Caki2 (cell line): ENCODE measurements around the gene GMPPB. TPM values are rescaled to one million over a fixed set of nuclear protein-coding genes. Genes with fewer than 3 reads are reported as not detected.
A peak's percentile ranks its signal among the peaks of the same experiment; 100 is the strongest.

Source experiments
- DNase-seq: peaks from one replicate; pipeline ENCODE4 v3.0.0-alpha.2; 2015; ENCODE audit warnings: low read depth
- in situ Hi-C: cut with HindIII; loops from 2 replicates; pipeline ENCODE4 v1.10.0; 2016; ENCODE audit warnings: low sequenced_read_pairs, low pct_unique_long_range_greater_than_20kb, mixed read lengths
- total RNA-seq: library from RNA; depleted of rRNA; stranded (reverse); fragments of >200 nt; shearing (Covaris generic); gene quantifications from 2 replicates; pipeline ENCODE4 v1.2.3, GENCODE V29; 2014; ENCODE audit warnings: low replicate concordance

GMPPB gene
- total RNA-seq, 1 experiment from 2014 or later = 35.9 TPM

- DNase-seq = no peak
- in situ Hi-C loops = no loop called here
These were observed 11.0 kb upstream of the GMPPB start for GRCh38 chr3:49734752-49735151.

DNA sequence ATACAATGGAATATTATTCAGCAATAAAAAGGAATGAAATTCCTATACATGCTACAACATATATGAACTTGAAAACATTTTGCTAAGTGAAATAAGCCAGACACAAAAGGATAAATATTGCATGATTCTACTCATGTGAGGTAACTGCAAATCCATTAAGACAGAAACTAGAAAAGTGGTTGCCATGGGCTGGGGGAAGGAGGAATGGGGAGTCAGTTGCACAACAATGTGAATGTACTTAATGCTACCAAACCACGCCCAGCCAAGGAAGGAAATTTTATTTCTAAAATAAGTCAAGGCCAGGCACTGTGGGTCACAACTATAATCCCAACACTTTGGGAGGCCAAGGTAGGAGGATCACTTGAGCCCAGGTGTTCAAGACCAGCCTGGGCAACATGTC is 9.8 kb upstream of the GMPPB start:
- in situ Hi-C loops = no loop called here
- DNase-seq = no peak

- in situ Hi-C loops = no loop called here
- no peak for DNase-seq
These were observed 8.8 kb upstream of the GMPPB start for GRCh38 chr3:49732597-49732996.

DNA sequence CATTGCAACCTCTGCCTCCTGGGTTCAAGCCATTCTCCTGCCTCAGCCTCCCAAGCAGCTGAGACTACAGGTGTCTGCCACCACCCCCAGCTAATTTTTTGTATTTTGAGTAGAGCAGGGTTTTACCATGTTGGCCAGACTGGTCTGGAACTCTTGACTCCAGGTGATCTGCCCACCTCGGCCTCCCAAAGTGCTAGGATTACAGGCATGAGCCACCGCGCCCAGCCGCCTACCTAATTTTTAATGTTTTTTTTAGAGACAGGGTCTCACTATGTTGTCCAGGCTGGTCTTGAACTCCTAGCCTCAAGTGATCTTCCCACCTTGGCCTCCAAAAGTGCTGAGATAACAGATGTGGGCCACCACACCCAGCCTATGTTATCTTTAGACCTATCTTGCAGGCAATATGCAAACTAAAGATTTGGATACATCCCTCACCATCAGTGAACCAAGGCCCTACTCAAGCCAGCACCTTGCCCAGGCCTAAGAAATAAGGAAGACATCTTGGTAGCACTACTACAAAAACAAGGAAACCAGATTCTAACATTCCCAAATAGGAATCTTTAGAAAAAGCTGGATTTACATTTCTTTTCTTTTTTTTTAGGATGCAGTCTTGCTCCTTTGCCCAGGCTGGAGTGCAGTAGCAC is 6.3 kb upstream of the GMPPB start:
- in situ Hi-C loops = no loop called here
- no peak for DNase-seq

- in situ Hi-C loops = no loop called here
- DNase-seq = no peak
These were observed 4.2 kb upstream of the GMPPB start for GRCh38 chr3:49727924-49728361.

GRCh38 chr3:49727154-49727923 is 3.6 kb upstream of the GMPPB start:
- no peak for DNase-seq
- in situ Hi-C loops = no loop called here

DNA sequence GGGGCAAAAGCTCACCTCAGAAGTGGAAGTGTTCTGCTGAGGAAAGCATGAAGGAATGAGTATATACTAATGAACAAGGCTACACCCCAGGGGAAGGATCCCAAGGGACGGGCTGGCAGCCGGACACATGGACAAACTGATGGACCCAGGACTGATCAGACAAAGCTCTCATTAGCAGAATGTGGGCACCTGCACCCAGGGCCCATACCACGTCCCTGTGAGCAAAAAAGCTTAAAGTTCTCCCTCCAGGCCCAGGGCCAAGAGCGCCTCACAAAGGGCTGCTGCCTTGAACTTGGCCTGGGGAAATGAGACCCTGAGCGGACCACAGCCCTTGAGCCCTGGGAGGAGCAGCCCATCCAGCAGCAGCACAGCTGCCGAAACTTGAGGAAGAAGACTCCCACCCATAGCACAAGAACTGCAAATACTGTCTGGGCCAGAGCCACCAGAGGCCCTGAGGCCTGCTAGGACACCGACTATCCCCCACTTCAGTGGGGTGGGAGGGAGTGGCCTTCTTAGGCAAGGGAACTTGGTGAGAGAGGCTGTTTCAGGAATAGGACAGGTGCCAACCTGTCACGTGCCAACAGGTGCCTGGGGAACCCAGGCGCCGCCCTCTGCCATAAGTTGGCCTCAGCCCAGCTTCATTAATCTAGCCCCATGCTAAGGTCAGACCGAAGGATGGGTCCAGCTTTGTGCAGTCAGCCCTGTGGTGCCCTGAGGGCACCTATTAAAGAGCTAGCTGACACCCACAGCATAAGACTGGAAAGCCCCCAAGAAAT is 2.3 kb upstream of the GMPPB start:
- DNase-seq = no peak
- in situ Hi-C loops = no loop called here

- DNase-seq = no peak
- in situ Hi-C loops = no loop called here
These were observed 835 bp upstream of the GMPPB start for GRCh38 chr3:49724586-49724985.

DNA sequence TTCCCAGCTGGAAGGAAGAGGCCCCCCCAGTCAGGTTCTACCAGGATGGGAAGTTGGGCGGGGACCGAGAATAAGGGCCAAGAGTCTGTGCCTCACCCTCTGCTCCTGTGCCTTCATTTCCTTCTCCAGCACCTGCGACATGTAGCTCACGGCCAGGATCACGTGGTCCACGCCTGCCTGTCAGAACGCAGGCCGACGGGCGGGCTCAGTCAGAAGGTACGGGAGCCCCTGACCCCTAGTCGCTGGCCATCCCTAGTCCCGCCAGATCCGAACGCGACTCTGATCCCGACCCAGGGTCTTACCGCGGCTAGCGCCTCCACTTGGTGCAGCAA is 489 bp downstream of the GMPPB start:
- DNase-seq = peak; percentile 57
- in situ Hi-C loops = no loop called here

- in situ Hi-C loops = no loop called here
These were observed 855 bp downstream of the GMPPB start for GRCh38 chr3:49722896-49723295.

GRCh38 chr3:49721896-49722781 is 1.6 kb downstream of the GMPPB start:
- DNase-seq = no peak
- in situ Hi-C loops = no loop called here

More at GRCh38 chr3:49722896-49723295, 855 bp downstream of the GMPPB start:
- no peak for DNase-seq

DNA sequence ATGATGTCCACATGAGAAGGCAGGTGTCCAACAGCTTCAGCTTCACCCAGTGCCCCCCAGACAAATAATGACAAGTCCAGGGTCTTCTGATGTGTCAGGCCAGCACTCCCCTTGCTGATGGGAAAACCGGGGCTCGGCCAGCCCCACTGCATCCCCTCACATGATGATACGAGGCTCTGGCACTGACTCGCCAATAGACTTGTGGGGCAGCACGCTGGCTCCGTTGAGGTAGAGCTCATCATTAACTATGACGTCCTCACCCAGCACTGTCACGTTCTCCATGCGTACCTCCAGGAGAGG is 2.2 kb downstream of the GMPPB start:
- no peak for DNase-seq
- in situ Hi-C loops = no loop called here

- in situ Hi-C loops = no loop called here
- no peak for DNase-seq
These were observed 2.7 kb downstream of the GMPPB start for GRCh38 chr3:49720855-49721595.

GRCh38 chr3:49719214-49719884 is 4.4 kb downstream of the GMPPB start, which contains the start of gene AMIGO3:
Gene AMIGO3 (minus strand): TSS chr3:49719684. CDS start chr3:49719465, 219 bp downstream.
- DNase-seq = peak; percentile 23
- in situ Hi-C loops = no loop called here

DNA sequence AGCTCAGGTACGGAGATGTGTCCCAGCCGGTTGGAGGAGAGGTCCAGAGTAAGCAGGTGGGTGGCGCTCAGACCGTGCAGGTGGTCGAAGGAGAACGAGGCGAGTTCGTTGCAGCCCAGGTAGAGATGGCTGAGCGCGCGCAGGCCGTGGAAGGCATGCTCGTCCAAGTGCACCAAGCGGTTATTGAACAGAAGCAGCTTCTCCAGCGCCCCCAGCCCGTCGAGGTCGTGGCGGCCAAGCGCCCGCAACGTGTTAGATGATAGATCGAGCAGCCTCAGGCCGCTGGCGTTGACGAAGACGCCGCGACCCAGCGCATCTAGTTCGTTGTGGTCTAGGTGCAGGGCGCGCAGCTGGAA is 4.9 kb downstream of the GMPPB start:
- no peak for DNase-seq
- in situ Hi-C loops = no loop called here

DNA sequence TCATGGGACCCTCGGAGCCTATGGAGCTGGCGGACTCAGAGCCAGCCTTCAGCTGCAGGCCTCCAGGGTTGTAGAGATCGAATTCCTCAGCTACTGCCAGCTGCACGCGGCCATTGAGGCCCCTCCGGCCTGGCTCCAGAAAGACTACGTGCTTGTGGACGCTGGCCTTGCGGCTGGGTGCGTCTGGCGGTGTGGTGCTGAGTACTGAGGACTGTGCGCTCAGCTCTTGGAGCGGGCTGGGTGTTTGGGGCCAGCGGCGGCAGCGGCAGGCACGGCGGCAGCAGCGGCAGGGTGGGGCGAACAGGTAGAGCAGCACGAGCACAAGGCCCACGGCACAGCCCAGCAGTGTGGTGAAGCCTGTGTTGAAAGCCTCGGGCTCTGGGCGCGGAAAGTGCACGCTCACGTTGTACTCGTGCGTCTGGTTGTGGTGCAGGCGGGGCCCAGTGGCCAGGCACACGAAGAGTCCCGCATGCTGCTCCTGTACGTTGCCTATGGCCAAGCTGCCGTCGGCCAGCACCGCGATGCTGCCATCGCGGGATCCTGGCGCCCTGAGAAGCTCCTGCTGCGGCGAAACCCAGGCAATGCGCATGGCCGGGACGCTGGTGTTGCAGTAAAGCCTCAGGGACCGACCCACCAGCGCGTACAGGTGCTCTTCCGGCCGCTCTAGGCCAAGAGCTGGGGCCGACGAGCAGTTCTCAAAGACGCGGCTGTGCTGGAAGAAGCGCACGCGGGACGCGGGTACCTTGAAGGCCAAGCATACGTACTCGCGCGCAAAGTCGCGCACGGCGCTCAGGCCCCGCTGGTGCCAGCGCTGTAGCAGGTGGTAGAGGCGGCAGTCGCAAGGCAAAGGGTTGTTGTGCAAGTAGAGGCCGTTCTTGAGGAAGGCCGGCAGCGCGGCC is 5.5 kb downstream of the GMPPB start:
- no peak for DNase-seq
- in situ Hi-C loops = no loop called here
